Uterus (tissue), 4 donors: ENCODE data around the gene MBD5. TPM values are rescaled to one million over a fixed set of nuclear protein-coding genes. Genes with fewer than 3 reads are reported as not detected.

Experiments
- DNase-seq, 2 donors: peaks; one replicate each; pipeline ENCODE4 v3.0.0-alpha.2; 2019 to 2020
- H3K27ac ChIP-seq, 2 donors: fragments of 200-600 bp; sonication (generic); 1 replicate in 1 of 2; 2 replicates in 1 of 2; pipeline ENCODE4 v1.5.1; 2016 to 2018
- H3K27me3 ChIP-seq, 2 donors: fragments of 200-600 bp; sonication (generic); one replicate each; pipeline ENCODE4 v1.5.1; 2018 to 2019; ENCODE audit warnings: control low read depth in 1 of 2
- H3K36me3 ChIP-seq, 2 donors: fragments of 200-600 bp; sonication (generic); one replicate each; pipeline ENCODE4 v1.5.1; 2019; ENCODE audit warnings: control low read depth in 1 of 2
- H3K4me1 ChIP-seq, 2 donors: fragments of 200-600 bp; sonication (generic); one replicate each; pipeline ENCODE4 v1.5.1; 2018 to 2019; ENCODE audit warnings: control low read depth in 1 of 2
- H3K4me3 ChIP-seq, 2 donors: fragments of 200-600 bp; sonication (generic); 1 replicate in 1 of 2; 2 replicates in 1 of 2; pipeline ENCODE4 v1.5.1; 2018 to 2019; ENCODE audit warnings: mild to moderate bottlenecking in 1 of 2
- H3K9me3 ChIP-seq, 2 donors: fragments of 200-600 bp; sonication (generic); one replicate each; pipeline ENCODE4 v1.5.1; 2019; ENCODE audit warnings: control low read depth in 1 of 2
- CTCF ChIP-seq, 4 experiments: fragments of 200-600 bp in 2 of 4; fragments of 450-650 bp in 2 of 4; sonication (generic) in 2 of 4; IDR thresholded peaks; one replicate each; pipeline ENCODE4 v1.5.1; 2016 to 2019; ENCODE audit warnings: antibody characterized with exemption in 4 of 4, mild to moderate bottlenecking in 2 of 4, moderate library complexity in 1 of 4
- POLR2A ChIP-seq, 2 donors: fragments of 450-650 bp; IDR thresholded peaks; one replicate each; pipeline ENCODE4 v1.6.1; 2016; ENCODE audit warnings: antibody characterized with exemption in 2 of 2, mild to moderate bottlenecking in 1 of 2, moderate library complexity in 1 of 2
- intact Hi-C: fragments of 100-400 bp; cut with DNase I; formaldehyde crosslinking; loops from one replicate; pipeline ENCODE4 v1.15.1; 2023; ENCODE audit warnings: low total_unique reads
- total RNA-seq, 4 donors: library from RNA; depleted of rRNA in 3 of 4; stranded (reverse); fragments of >200 nt in 3 of 4; gene quantifications; one replicate each; pipeline versions ENCODE4 v1.1.0 to v1.2.4, GENCODE V29; 2014 to 2023
- donor health status: DM: yes; HTN: yes; CAD: no.

The MBD5 gene
- total RNA-seq, 4 donors from 2014 or later = 17.4 to 77.9 (median 51.5) TPM

- no peak for DNase-seq
- intact Hi-C loops = no loop called here
- TF ChIP-seq CTCF (IDR thresholded peaks at IDR 0.05) (no peak), POLR2A (IDR thresholded peaks at IDR 0.05) (no peak)
These were observed 27.8 kb downstream of the MBD5 start for GRCh38 chr2:148048475-148049221.

GRCh38 chr2:148049284-148049683 lies 28.4 kb downstream of the MBD5 start:
- Histone ChIP-seq H3K4me1 (peaks cover 0 to 3% of the 10 kb centered on the region in 2 donors), H3K4me3 (no peak overlapping the region), H3K9me3 (no peaks in the 10 kb centered on the region), H3K27me3 (no peaks in the 10 kb centered on the region), H3K36me3 (no peaks in the 10 kb centered on the region), H3K27ac (no peak overlapping the region)
- TF ChIP-seq POLR2A (IDR thresholded peaks at IDR 0.05) = no peak
- TF ChIP-seq CTCF (IDR thresholded peaks at IDR 0.05) = no peak
- DNase-seq = no peak
- intact Hi-C loops = no loop called here

More at GRCh38 chr2:148048475-148049221, 27.8 kb downstream of the MBD5 start:
- Histone ChIP-seq H3K4me1 (peaks cover 0 to 3% of the 10 kb centered on the region in 2 donors), H3K9me3 (no peaks in the 10 kb centered on the region), H3K4me3 (no peak overlapping the region), H3K27ac (no peak overlapping the region), H3K27me3 (no peaks in the 10 kb centered on the region), H3K36me3 (no peaks in the 10 kb centered on the region)

GRCh38 chr2:148052687-148053086 lies 31.8 kb downstream of the MBD5 start:
- TF ChIP-seq CTCF (IDR thresholded peaks at IDR 0.05) = no peak
- TF ChIP-seq POLR2A (IDR thresholded peaks at IDR 0.05) = no peak
- DNase-seq = no peak
- intact Hi-C loops = no loop called here
- H3K36me3 ChIP-seq = no peaks in the 10 kb centered on the region
- H3K27ac ChIP-seq = no peak overlapping the region
- H3K27me3 ChIP-seq = no peaks in the 10 kb centered on the region
- peaks cover 0 to 3% of the 10 kb centered on the region in 2 donors for H3K4me1 ChIP-seq
- no peak overlapping the region for H3K4me3 ChIP-seq
- no peaks in the 10 kb centered on the region for H3K9me3 ChIP-seq

GRCh38 chr2:148058641-148059040 lies 37.8 kb downstream of the MBD5 start:
- no peak overlapping the region for H3K4me3 ChIP-seq
- H3K4me1 ChIP-seq = no peaks in the 10 kb centered on the region
- no peak for DNase-seq
- no peaks in the 10 kb centered on the region for H3K27me3 ChIP-seq
- no peaks in the 10 kb centered on the region for H3K36me3 ChIP-seq
- H3K27ac ChIP-seq = no peak overlapping the region
- TF ChIP-seq POLR2A (IDR thresholded peaks at IDR 0.05) = no peak
- no peak for TF ChIP-seq CTCF (IDR thresholded peaks at IDR 0.05)
- H3K9me3 ChIP-seq = no peaks in the 10 kb centered on the region
- intact Hi-C loops = no loop called here

- Histone ChIP-seq H3K4me1 (no peaks in the 10 kb centered on the region), H3K27me3 (no peaks in the 10 kb centered on the region), H3K4me3 (no peak overlapping the region), H3K36me3 (no peaks in the 10 kb centered on the region), H3K27ac (no peak overlapping the region), H3K9me3 (no peaks in the 10 kb centered on the region)
- DNase-seq = no peak
- no peak for TF ChIP-seq POLR2A (IDR thresholded peaks at IDR 0.05)
- TF ChIP-seq CTCF (IDR thresholded peaks at IDR 0.05) = no peak
- intact Hi-C loops = no loop called here
These were observed 42.7 kb downstream of the MBD5 start for GRCh38 chr2:148063633-148064032.
